Kasumi-1 (cell line): ENCODE data around the gene GNAO1.

Experiments
- DNase-seq, 2 experiments: peaks; one replicate each; lab custom pipeline; 2025; lab: John Stamatoyannopoulos, UW

GNAO1 gene

DNA sequence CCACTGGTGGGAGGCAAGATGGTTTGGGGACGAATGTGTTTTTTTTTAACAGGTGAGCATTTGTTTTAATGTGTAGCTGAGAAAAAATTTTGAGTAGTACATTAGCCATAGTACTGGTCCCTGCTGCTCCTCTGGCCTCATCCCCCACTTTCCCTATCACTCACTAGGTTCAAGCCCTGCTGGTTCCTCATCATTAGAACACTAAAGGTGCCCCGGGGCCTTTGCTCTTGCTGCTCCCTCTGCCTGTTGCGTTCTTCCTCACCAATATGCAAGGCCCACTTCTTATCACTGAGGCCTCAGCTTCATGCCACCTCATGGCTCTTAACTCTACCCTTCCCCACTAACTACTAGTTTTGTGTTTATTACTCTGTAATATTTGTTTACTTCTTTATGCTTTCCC, 74.5 kb downstream of the GNAO1 start:
- no peak for DNase-seq

DNA sequence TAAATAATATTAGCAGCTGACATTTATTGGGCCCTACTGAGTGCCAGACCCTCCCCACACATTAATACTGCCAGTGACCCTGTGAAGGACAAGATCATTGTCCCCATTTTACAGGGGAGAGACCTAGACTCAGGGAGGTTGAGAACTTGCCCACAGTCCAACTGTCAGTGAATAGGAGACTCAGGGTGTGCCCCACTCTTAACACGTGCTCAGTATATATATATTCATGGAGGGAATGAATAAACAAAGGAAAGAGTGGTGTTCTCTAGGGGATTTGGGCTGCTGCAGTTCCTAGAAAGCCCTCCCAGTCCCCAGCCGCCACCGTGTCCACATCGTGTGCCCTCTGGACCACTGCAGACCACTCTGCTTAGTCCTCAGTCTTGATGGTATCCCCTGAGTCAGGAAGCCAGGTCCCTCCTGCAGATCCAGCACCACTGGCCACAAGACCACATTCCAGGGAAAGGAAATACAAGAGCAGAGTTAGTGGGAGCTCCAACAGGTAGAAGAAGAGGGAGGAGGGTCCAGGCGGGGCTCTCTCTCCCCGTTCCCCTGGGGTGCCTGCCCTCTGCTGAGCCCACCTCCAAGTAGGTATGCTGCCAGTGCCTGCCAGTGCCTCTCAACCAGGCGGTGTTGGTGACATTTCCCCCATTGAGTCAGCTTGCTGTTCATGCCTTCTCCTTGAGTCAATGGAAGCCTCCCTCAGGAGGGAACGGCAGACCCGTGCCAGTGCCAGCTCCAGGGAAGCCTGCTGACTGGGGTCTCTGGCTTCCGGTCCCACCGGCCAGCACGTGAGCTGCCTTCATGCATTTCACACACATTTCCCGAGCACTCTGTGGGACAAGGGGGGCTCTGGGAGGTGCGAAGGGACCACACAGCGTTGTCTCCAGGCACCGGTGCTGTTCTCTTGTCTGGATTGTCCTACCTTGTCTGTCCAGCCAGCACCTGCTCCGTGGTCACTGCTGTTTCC, 75.6 kb downstream of the GNAO1 start:
- no peak for DNase-seq

DNA sequence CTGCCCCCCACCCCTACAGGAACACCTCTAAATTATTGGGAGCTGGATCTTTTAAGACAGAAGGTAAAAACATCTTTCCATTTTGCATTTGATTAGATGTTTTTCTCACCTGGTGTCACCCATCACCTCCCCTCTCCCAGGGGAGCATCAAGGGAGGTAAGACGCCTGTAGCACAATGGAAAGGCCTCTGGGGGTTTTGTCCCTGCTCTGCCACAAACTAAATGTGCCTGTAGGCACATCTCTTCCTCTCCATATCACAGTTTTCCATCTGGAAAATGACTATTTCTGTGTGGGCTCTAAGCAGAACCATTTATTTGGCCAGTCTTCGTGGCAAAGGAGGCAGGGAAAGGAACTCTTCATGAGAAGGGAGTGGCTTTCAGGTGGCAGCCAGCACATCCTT, 76.6 kb downstream of the GNAO1 start:
- DNase-seq: no peak

DNA sequence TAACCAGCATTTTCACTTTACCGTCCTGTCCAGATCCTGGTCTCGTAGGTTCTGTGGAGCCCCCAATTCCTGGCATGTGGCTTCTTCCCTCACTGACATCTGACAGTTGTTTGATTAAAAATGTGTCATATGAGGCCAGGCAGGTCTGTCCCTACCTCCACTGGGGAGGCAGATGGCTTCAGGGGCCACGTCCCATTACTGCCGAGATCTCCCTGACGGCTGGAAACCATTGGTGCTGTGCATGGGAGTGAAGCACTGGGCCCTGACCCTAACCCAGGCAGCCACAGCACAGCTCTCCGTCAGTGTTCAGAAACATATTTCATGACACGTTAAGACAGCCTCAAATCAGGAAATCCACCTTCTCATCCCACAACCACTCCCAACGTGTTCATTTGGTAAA, 77.5 kb downstream of the GNAO1 start:
- DNase-seq: no peak

DNA sequence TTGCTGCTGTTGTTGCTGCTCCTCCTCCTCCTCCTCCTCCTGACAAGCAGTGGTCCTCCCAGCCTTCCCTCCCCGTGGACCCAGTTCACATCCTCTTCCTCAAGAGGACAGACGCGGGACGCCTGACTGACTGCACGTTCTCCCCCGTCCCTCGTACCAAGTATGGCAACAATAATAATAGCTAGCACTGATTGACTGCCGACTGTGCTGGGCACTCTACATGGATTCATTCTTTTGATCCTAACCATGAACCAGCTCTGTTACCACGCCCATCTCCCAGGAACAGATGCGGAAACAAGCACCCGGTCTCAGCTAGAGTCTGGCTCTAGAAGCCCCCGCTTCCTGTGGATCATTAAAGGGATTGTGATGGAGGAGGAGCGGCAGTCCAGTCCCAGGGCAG, 78.0 kb downstream of the GNAO1 start:
- DNase-seq: no peak

DNA sequence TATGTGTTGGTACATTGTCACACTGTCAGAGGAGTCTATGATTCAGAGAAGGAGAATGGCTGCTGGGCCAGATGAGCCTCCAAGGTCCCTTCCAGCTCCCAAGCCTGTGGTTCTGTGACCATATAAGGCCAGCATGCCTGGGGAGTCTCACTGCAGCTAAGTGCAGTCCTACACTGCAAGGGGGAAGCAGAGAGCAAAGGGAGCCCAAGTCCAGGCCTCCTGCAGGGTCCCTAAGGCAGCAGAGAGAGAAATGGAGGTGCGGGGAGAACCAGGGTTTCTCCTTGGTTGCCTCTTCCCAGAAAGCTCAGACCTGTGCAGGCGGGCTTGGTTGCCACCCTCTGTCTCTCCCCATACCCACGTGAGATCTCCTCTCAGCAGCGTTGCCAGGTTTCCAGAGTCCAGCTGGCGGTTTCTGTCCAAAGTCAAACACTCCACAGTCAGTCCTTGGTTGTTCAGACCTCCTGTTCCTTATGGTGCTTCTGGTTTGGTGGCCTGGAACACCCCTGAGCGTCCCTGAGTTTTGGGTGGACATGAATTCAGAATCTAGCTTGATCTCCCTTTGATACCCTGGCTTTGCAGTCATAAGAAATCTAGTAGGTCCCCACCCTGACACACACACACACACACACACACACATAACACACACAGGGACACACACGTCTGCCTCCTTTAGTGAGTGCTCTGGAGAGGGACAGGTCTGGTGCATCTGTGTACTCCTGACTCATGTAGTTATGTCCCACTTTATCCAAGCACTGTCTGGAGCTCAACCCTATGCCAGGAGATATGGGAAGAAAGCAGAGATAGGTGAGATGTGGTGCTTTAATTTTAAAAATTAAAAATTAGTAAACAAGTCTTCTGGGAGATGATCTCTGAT, 78.8 kb downstream of the GNAO1 start:
- DNase-seq: no peak

DNA sequence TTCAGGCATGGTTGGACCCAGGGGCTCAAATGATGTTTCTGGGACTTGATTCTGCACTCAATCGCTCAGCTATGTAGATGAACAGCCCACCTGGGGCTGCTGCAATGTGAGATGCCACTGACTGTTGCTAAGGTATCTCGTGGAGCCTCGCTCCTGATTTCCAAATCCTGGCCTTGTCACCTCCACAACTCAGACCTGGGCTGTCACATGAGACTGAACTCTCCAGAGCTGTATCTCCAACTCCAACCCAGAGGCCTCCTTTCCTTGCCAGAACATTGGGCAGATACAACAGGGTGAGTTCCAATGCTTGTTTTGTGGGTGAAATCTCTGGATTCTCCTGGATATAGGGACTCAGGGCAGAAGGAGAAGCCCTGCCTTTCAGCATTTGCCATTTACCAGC, 79.5 kb downstream of the GNAO1 start:
- DNase-seq: no peak

DNA sequence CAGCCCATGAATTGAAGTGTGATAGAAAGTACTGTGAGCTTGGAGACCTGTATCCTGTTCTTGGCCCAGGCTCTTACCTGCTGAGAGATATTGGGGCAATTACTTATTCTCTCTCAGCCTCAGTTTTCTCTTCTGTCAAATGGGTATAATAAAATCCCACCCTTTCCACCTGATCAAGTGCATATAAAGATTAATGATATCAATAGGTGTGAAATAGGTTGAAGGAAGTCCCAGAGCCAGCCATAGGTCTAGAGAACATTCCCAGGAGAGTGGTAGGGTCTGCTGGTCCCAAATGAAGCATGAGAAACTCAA, 81.2 kb downstream of the GNAO1 start:
- no peak for DNase-seq

DNA sequence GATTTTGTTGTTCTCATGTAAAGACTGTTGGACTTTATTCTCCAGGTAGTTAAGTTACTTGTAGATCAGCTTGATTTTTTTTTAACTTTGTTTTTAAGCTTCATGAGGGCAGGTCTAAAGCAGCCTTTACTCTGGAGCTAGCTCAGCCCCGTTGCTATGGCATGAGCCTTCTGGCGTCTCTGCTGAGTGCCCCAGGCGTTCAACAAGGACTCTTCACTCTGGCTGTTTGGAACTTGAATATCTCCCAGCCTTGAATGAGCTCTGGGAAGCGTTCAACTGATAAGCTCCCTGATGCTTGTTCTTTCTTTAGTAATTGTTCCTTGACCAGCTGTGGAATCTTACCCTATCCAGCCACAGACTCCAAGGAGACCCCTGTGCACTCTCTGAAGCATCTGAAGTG, 82.3 kb downstream of the GNAO1 start:
- DNase-seq: no peak

DNA sequence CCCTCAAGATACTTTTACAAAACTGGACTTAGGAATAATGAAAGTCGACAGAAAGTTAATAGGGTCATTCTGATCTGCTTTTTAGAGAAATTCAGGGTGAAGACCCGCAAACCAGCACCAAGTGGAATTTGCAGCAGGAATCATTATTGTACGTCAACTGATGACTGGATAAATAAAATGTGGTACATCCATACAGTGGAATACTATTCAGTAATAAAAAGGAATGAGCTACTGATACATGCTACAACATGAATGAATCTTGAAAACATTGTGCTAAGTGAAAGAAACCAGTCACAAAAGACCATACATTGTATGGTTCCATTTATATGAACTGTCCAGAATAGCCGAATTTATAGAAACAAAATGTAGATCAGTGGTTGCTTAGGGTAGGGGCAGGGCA, 83.1 kb downstream of the GNAO1 start:
- DNase-seq: no peak

DNA sequence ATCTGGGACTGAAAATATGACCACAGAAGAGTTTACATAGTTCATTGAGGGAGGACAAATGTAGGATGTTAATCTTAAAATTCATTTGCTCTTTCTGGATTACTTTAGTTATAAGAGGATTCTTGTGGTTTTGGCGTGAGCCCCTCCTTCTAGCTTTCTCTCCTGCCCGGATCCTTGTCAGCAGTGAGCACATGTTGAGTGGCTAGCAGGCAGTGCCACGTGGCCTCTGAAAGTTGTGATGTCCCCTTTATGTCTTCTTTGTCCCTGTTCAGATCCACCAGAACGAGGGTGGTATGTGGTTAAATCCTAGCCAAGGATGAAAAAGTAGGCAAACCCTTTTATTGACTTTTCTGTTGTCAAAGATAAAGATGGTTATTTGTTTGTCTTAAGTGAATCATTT, 83.8 kb downstream of the GNAO1 start:
- no peak for DNase-seq

DNA sequence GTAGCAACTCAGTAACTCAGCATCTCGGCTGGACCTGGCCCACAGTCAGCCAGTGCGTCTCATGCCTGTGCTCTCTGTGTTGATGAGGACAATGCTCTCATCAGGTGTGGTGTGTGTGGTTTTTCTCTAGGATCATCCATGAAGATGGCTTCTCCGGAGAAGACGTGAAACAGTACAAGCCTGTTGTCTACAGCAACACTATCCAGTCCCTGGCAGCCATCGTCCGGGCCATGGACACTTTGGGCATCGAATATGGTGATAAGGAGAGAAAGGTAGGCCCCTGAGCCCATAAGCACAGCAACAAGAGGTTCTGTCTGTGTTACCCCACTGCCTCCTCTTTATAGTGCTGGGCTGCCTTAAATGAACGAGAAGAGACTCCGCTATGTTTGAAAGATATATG, 84.5 kb downstream of the GNAO1 start:
- DNase-seq: no peak

DNA sequence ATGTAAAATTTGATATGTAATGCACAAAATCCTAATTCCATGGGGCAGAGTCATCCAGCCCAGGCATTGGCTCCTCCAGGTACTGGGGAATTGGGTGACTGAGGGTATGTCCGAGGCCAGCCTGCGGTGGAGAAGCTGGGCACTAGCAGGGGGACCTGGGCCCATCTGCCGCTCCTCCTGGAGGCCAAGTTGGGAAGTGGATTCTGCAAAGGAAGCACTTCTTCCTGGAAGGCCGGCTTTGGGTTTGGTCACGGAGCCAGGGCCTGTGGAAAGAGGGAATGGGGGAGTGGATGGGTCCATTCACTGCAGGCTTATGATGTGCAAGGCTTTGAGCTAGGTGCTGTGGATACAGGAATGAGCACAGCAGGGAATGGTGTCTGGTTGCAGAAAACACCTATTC, 85.8 kb downstream of the GNAO1 start:
- no peak for DNase-seq

DNA sequence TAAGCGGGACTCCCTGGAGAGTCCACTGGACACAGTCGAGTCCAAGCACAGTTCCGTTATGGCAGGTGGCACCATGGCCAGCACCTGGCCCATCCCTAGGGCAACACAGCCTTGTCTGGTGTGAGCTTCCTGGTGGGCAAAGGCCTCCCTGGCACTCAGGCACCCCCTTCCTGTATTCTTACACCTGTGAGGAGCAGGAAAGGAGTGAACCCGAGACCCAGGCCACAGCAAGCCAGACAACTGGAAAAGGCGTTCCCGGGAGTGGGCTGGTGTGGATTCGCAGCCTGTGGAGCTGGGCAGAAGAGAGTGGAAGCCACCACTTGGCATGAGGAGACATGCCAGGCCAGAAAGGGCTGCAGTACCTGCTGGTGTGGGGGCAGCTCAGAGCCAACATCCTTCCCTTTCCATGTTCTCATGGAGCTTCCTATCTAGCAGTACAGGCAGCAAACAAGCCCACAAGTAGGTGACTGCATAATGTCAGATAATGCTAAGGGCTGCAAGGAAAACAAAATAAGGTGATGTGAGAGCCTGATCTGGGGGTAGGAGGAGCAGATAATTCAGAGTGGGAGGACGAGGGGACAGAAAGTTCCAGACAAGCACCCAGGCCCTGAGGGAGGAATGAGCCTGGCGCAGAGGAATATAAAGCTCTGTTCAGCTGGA, 87.0 kb downstream of the GNAO1 start:
- DNase-seq: no peak

DNA sequence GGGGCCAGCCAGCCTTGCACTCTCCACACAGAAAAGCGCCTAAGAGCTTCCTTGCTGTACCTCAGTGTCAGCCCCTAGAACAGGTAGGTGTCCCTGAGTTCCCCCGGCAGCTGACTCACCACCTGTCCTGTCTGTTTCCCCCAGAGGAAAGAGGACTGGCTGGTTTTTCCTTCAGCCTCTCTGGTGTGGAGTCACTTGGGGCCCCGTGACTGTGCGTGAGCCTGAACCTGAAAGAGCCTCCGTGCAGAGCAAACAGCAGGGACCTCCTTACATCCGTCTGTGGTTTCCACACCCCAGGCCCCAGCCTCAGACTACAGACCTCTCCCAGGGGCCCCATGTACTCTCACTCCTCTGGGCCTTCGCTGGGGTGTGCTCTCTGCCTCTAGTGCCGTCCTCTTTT, 87.8 kb downstream of the GNAO1 start:
- DNase-seq: peak; percentile 5 to 21

DNA sequence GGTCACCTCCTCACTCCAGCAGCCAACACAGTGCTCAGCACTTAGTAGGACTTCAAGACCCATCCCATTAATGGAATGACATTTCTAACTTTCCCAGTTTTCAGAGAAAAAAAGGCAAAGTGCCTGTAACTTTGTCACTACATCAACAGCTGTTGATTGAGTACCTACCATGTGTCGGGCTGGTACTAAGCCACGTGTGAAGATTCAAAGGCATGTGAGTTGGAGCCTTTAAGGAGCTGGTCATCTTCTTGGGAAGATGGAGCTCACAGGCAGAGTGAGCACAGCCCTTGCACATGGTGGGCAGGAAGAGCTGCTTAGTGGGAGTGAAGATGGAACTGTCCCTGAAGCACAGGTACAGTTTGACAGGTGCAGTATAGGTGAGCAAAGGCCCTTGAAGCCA, 88.6 kb downstream of the GNAO1 start:
- no peak for DNase-seq

DNA sequence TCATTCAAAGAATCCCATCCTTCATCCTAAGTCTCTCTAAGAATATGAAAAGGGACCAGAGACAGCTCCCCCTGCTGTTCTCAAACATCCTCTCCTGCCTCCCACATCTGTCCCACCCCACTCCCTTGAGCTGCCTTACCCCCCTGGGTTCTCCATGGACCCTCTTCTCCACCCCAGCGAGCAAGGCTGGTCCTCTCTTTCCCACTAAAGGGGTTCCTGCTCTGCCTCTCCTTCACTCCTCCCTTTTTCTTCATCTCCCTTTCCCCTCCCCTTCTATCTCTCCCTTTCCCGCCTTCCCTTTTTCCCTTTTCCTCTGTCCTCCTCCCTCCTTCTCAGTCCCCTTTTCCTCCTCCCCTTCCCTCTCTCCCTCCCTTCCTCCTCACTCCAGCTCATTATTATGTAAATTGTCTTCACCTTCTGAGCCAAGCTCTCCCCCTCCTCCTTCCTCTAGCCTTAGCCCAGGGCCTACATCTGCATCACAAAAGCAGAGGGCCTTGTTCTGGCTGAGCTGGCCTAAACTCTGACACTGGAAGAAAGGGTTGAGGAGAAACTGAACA, 90.0 kb downstream of the GNAO1 start:
- peak; percentile 19 to 20 for DNase-seq

DNA sequence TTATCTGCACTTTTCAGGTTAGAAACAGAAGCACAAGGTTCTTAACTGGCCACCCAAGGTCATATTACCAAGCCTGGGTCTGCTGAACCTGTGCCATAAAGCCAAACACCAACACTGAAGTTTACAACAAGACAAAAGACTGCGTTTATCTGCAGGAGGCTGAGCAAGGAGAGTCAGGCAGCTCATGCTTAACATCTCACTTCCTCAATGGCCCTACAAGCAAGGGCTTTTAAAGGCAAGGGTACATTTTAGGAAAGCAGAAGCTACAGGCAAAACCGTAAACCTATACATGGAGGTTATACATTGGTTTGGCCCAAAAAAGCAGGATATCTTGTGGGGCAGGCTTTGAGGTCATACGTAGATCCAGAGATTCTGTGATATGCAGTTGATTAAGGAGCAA, 91.2 kb downstream of the GNAO1 start:
- DNase-seq: peak; percentile 11 to 27

DNA sequence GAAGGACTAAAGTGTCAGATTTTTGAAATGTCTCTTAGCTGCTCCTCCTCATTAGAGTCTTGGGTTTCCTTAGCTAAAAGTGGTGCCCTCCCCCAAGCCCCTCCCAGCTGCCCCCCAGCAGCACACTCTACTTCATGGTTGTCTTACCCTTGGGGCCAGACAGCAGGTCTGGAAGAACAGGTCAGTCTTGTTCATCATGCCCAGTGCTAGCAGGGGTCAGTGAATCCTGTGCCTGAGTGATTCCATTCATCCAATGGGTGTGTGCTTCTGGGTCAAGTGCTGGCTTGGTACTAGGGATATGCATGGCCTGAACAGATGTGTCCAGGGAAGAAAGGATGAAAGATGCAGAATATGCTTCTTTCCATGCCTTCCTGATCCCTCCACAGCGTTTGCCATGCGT, 93.2 kb downstream of the GNAO1 start:
- DNase-seq: no peak

DNA sequence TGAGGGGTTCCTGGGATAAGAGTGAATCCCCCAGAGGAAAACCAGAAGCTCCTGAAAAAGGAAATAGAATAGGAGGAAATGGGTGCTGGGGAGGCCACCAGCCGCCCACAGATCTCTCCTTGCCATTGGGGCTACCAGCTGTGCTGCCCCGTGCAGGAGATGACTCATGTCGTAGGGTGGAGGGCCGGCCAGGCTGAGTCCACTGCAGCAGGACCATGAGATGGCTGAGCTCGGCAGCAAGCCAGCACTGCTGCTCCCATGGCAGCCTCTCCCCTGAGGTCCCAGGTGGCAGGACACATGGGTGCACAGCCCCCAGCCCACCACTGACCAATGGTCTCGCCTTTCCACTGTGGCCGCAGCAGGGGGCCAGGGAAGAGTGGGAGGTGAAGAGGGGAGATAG, 95.5 kb downstream of the GNAO1 start:
- DNase-seq: no peak

DNA sequence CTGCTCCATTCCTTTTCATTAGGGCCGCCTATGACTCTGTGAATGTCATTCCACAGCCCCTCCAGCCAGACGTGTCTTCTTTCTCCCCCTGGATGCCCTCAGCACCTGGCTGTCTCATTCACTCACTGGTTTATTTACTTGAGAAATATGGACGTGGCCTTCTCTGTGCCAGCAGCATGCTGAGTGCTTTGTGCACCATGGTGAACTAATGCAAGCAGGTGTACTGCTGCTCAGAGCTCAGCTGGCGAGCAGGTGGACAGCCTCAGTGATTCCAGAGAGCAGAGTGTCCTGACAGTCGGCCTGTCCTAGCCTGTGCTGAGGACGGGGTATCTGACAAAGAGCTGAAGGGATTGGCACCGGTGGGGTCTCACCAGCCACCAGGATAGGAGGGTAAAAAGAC, 96.7 kb downstream of the GNAO1 start:
- DNase-seq: no peak

DNA sequence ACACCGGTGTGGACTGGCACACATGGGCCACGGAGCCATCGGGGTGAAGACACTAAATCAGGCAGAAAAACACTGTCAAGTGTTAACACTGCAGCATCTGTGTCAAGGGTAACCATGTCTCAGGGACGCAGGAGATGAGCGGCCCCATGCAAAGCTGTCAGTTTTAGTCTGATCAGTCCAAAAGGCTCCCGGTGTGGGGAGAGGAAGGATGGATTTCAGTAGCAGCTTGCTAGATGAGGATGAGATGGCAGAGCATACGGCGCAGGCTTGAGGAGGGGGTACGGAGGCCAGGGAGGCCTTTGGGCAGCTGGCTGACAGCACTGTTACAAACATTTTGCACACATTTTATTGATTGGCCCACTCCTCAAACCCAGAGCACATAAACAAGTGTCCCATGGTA, 98.1 kb downstream of the GNAO1 start:
- no peak for DNase-seq
